ENCODE results near the gene YARS1. TPM values are rescaled to one million over a fixed set of nuclear protein-coding genes. Genes with fewer than 3 reads are reported as not detected.

Gene YARS1
- total and polyA plus RNA-seq, 3 donors from 2014 or later = 79.8 to 110 (median 96.6) TPM

- DNase-seq = no peak
- H3K27me3 ChIP-seq = no peaks in the 10 kb centered on the region
- TF ChIP-seq CTCF (IDR thresholded peaks at IDR 0.05) = no peak
- TF ChIP-seq POLR2A (IDR thresholded peaks at IDR 0.05) = no peak
- H3K9me3 ChIP-seq = no peaks in the 10 kb centered on the region
- no peak overlapping the region for H3K4me3 ChIP-seq
- WGBS, 2 donors = 95 to 97% methylated on average over 5 of the region's 5 CpGs
- H3K36me3 ChIP-seq (ENCODE audit: low read depth, missing control alignments) = peaks cover 3% of the 10 kb centered on the region
- H3K27ac ChIP-seq = no peak overlapping the region
- H3K4me1 ChIP-seq = peaks cover 7% of the 10 kb centered on the region
- intact Hi-C loops (cut with DNase I; ENCODE audit: low total_unique reads) = loop anchor here (10.0 kb wide), 1 partner anchor 91 kb away; the partner anchor contains the start of gene FNDC5
Observed at GRCh38 chr1:32783851-32784250, 33.3 kb downstream of the YARS1 start.

DNA sequence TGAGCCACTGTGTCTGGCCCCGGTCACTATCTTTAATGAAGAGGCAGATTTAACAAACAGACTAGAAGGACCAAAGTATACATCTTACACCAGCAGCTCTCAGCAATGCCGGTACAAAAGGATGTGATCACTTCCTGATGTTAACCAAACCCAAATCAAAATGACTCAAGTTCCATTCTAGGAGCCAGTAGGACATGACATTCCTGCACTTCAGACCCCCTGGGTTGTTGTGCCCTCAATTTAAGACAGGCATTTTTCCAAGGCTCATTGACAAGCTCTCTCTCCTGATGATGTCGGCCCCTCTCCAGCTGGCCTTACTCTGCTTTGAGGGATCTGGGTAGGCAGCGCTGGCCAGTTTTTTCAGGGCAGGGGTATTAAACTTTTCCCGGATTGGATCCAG is 35.1 kb downstream of the YARS1 start:
- Histone ChIP-seq H3K36me3 (ENCODE audit: low read depth, missing control alignments) (peaks cover 3% of the 10 kb centered on the region), H3K4me3 (no peak overlapping the region), H3K27me3 (no peaks in the 10 kb centered on the region), H3K9me3 (no peaks in the 10 kb centered on the region), H3K27ac (no peak overlapping the region), H3K4me1 (peaks cover 7% of the 10 kb centered on the region)
- no peak for TF ChIP-seq CTCF (IDR thresholded peaks at IDR 0.05)
- no peak for TF ChIP-seq POLR2A (IDR thresholded peaks at IDR 0.05)
- no peak for DNase-seq
- intact Hi-C loops (cut with DNase I; ENCODE audit: low total_unique reads) = loop anchor here (10.0 kb wide), 1 partner anchor 93 kb away; the partner anchor contains the start of gene FNDC5
- WGBS, 2 donors = 90 to 91% methylated on average over 5 of the region's 5 CpGs

- TF ChIP-seq POLR2A (IDR thresholded peaks at IDR 0.05) (no peak), CTCF (IDR thresholded peaks at IDR 0.05) (no peak)
- Histone ChIP-seq H3K27me3 (no peaks in the 10 kb centered on the region), H3K9me3 (no peaks in the 10 kb centered on the region), H3K27ac (no peak overlapping the region), H3K4me1 (no peaks in the 10 kb centered on the region), H3K4me3 (no peak overlapping the region), H3K36me3 (ENCODE audit: low read depth, missing control alignments) (peaks cover 3% of the 10 kb centered on the region)
- WGBS, 2 donors = 81 to 87% methylated on average over 8 of the region's 8 CpGs
- intact Hi-C loops (cut with DNase I; ENCODE audit: low total_unique reads) = loop anchor here (10.0 kb wide), 1 partner anchor 94 kb away; the partner anchor contains the start of gene FNDC5
- DNase-seq = no peak
Observed at GRCh38 chr1:32780628-32781234, 36.4 kb downstream of the YARS1 start.

- no peaks in the 10 kb centered on the region for H3K27me3 ChIP-seq
- H3K4me3 ChIP-seq = no peak overlapping the region
- 94 to 97% methylated on average over 7 to 8 of the region's 8 CpGs for WGBS, 2 donors
- TF ChIP-seq CTCF (IDR thresholded peaks at IDR 0.05) = no peak
- no peak for TF ChIP-seq POLR2A (IDR thresholded peaks at IDR 0.05)
- DNase-seq = no peak
- H3K27ac ChIP-seq = no peak overlapping the region
- intact Hi-C loops (cut with DNase I; ENCODE audit: low total_unique reads) = loop anchor here (10.0 kb wide), 1 partner anchor 95 kb away; the partner anchor contains the start of gene FNDC5
- no peaks in the 10 kb centered on the region for H3K9me3 ChIP-seq
- no peaks in the 10 kb centered on the region for H3K4me1 ChIP-seq
- H3K36me3 ChIP-seq (ENCODE audit: low read depth, missing control alignments) = peaks cover 3% of the 10 kb centered on the region
Observed at GRCh38 chr1:32780005-32780404, 37.2 kb downstream of the YARS1 start.

DNA sequence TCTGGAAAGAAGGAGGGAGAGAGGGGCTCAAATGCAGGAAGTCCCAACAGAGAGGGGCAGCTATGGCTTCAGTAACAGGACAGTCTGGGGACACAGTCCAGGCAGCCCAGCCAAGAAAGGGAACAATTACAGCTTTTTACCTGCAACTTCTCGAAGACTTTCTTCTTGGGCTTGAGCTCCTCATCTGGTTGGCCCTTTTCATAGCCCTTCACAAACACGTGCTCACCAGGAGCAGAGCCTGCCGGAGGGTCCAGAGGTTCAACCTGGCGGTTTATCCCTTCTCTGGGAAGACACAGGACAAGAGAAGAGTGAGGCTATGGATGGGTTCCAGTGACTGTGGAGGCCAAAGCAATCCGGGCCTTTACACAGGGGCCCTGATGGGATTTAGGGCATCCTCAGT is 37.9 kb downstream of the YARS1 start:
- TF ChIP-seq POLR2A (IDR thresholded peaks at IDR 0.05) (no peak), CTCF (IDR thresholded peaks at IDR 0.05) (no peak)
- H3K36me3 ChIP-seq (ENCODE audit: low read depth, missing control alignments) = peaks cover 3% of the 10 kb centered on the region
- H3K4me3 ChIP-seq = no peak overlapping the region
- 84 to 90% methylated on average over 5 of the region's 5 CpGs for WGBS, 2 donors
- intact Hi-C loops (cut with DNase I; ENCODE audit: low total_unique reads) = no loop called here
- no peaks in the 10 kb centered on the region for H3K27me3 ChIP-seq
- no peak overlapping the region for H3K27ac ChIP-seq
- no peaks in the 10 kb centered on the region for H3K9me3 ChIP-seq
- no peak for DNase-seq
- no peaks in the 10 kb centered on the region for H3K4me1 ChIP-seq
